HG03521 (cell line): ENCODE results near the gene CHTOP.

Experiments used
- ATAC-seq: cut with Tn5 transposase; IDR thresholded peaks from one replicate; pipeline ENCODE4 v1.9.1; 2021; ENCODE audit warnings: mild to moderate bottlenecking, moderate library complexity; ENCODE audit not compliant: unreplicated experiment

CHTOP gene

GRCh38 chr1:153683854-153684253 is 50.0 kb downstream of the CHTOP start:
- no peak for ATAC-seq

GRCh38 chr1:153684892-153685291 is 51.0 kb downstream of the CHTOP start:
- ATAC-seq = no peak

- no peak for ATAC-seq
Observed at GRCh38 chr1:153685544-153686340, 51.9 kb downstream of the CHTOP start.

- no peak for ATAC-seq
Observed at GRCh38 chr1:153687346-153688125, 53.7 kb downstream of the CHTOP start.

- ATAC-seq = no peak
Observed at GRCh38 chr1:153688276-153688675, 54.4 kb downstream of the CHTOP start.

GRCh38 chr1:153688736-153689328 is 55.0 kb downstream of the CHTOP start:
- ATAC-seq = no peak

- ATAC-seq = no peak
Observed at GRCh38 chr1:153693466-153693865, 59.6 kb downstream of the CHTOP start.
